Superior temporal gyrus (tissue), 1 donor: ENCODE data around the gene FNDC3B.

Source experiments
- DNase-seq: peaks from one replicate; pipeline ENCODE4 v3.0.0-alpha.2; 2016; ENCODE audit errors: extremely low spot score

FNDC3B gene

GRCh38 chr3:172391592-172392302 lies 352.4 kb downstream of the FNDC3B start:
- no peak for DNase-seq

GRCh38 chr3:172394692-172395091 lies 355.3 kb downstream of the FNDC3B start:
- no peak for DNase-seq

GRCh38 chr3:172396400-172396799 lies 357.0 kb downstream of the FNDC3B start:
- DNase-seq, result no peak

GRCh38 chr3:172397716-172398405 lies 358.5 kb downstream of the FNDC3B start:
- no peak for DNase-seq

- DNase-seq, result no peak
These were observed 359.1 kb downstream of the FNDC3B start for GRCh38 chr3:172398484-172398883.

GRCh38 chr3:172402090-172402489 lies 362.7 kb downstream of the FNDC3B start:
- DNase-seq, result no peak

GRCh38 chr3:172402892-172403643 lies 363.7 kb downstream of the FNDC3B start:
- no peak for DNase-seq

- DNase-seq, result no peak
These were observed 365.0 kb downstream of the FNDC3B start for GRCh38 chr3:172404237-172404962.

GRCh38 chr3:172405914-172406313 lies 366.5 kb downstream of the FNDC3B start:
- DNase-seq, result no peak

GRCh38 chr3:172407872-172408271 lies 368.5 kb downstream of the FNDC3B start:
- no peak for DNase-seq

- no peak for DNase-seq
These were observed 371.5 kb downstream of the FNDC3B start for GRCh38 chr3:172410702-172411477.

GRCh38 chr3:172411478-172411947 lies 372.1 kb downstream of the FNDC3B start:
- DNase-seq, result no peak

- DNase-seq, result no peak
These were observed 375.9 kb downstream of the FNDC3B start for GRCh38 chr3:172415323-172415722.

- no peak for DNase-seq
These were observed 398.3 kb downstream of the FNDC3B start for GRCh38 chr3:172437713-172438112.

- DNase-seq, result no peak
These were observed 398.8 kb downstream of the FNDC3B start for GRCh38 chr3:172438186-172438585.

- no peak for DNase-seq
These were observed 402.2 kb downstream of the FNDC3B start for GRCh38 chr3:172441581-172441980.

- no peak for DNase-seq
These were observed 403.2 kb downstream of the FNDC3B start for GRCh38 chr3:172442606-172443005.

GRCh38 chr3:172444821-172445220 lies 405.4 kb downstream of the FNDC3B start:
- no peak for DNase-seq

- no peak for DNase-seq
These were observed 406.8 kb downstream of the FNDC3B start for GRCh38 chr3:172446198-172446597.

- DNase-seq, result no peak
These were observed 408.5 kb downstream of the FNDC3B start, which contains the start of gene GHSR for GRCh38 chr3:172447611-172448579. GHSR (minus strand) TSS chr3:172448456; CDS start chr3:172448413, 43 bp downstream.
